HG03103 (cell line): ENCODE results near the gene DNAJB14.
A peak's percentile ranks its signal among the peaks of the same experiment; 100 is the strongest.

Source experiments
- ATAC-seq: cut with Tn5 transposase; IDR thresholded peaks from one replicate; pipeline ENCODE4 v1.9.1; 2021; ENCODE audit warnings: low read depth; ENCODE audit not compliant: unreplicated experiment

Gene DNAJB14

GRCh38 chr4:99875071-99875470 is 71.3 kb downstream of the DNAJB14 start:
- no peak for ATAC-seq

GRCh38 chr4:99872570-99872969 is 73.8 kb downstream of the DNAJB14 start:
- no peak for ATAC-seq

GRCh38 chr4:99868126-99868596 is 78.3 kb downstream of the DNAJB14 start:
- no peak for ATAC-seq

GRCh38 chr4:99863804-99864203 is 82.6 kb downstream of the DNAJB14 start:
- ATAC-seq, result no peak

- ATAC-seq, result peak; percentile 41
Observed at GRCh38 chr4:99861120-99861905, 85.1 kb downstream of the DNAJB14 start.

- no peak for ATAC-seq
Observed at GRCh38 chr4:99860521-99860920, 85.9 kb downstream of the DNAJB14 start.

GRCh38 chr4:99859618-99860017 is 86.8 kb downstream of the DNAJB14 start:
- peak; percentile 37 for ATAC-seq

- no peak for ATAC-seq
Observed at GRCh38 chr4:99857307-99857706, 89.1 kb downstream of the DNAJB14 start.

- ATAC-seq, result no peak
Observed at GRCh38 chr4:99856166-99856565, 90.3 kb downstream of the DNAJB14 start.

GRCh38 chr4:99855678-99856077 is 90.7 kb downstream of the DNAJB14 start:
- peak; percentile 43 for ATAC-seq

GRCh38 chr4:99853999-99854398 is 92.4 kb downstream of the DNAJB14 start:
- no peak for ATAC-seq

GRCh38 chr4:99853190-99853589 is 93.2 kb downstream of the DNAJB14 start:
- ATAC-seq, result no peak

- ATAC-seq, result no peak
Observed at GRCh38 chr4:99852199-99852749, 94.1 kb downstream of the DNAJB14 start.

- ATAC-seq, result peak; percentile 36
Observed at GRCh38 chr4:99848591-99849001, 97.8 kb downstream of the DNAJB14 start.

- peak; percentile 57 for ATAC-seq
Observed at GRCh38 chr4:99847362-99847976, 98.9 kb downstream of the DNAJB14 start.

GRCh38 chr4:99846891-99847290 is 99.5 kb downstream of the DNAJB14 start:
- no peak for ATAC-seq
